ENCODE results near the gene AGPS. TPM values are rescaled to one million over a fixed set of nuclear protein-coding genes. Genes with fewer than 3 reads are reported as not detected.

The AGPS gene
- total RNA-seq, 2 donors from 2014 or later: 17.5 to 21.7 TPM

DNA sequence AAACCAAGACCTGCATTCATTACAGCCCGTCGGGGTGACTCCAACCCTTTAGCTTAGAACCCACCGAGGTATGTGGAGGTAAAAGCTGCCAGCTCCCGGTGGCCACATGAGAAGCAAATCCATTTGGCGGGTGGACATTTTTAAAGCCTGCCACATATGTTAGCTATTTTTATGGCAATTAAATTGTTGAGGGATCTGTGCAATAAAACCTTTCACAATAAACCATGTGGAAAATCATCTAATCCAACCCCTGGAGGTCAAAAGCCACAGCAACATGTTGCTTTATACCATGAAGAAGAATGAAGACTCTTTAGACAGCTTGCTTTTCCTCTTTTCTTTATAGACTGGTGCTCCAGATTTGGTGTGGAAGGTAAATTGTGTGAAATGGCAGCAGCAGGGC is 176.3 kb downstream of the AGPS start:
- H3K4me1 ChIP-seq (ENCODE audit: control insufficient read depth in 1 of 2, low read depth in 2 of 2): no peaks in the 10 kb centered on the region
- no peaks in the 10 kb centered on the region for H3K9me3 ChIP-seq
- no peaks in the 10 kb centered on the region for H3K36me3 ChIP-seq
- ATAC-seq (ENCODE audit: insufficient number of reproducible peaks, low FRiP score, low read depth) (no peak), DNase-seq (ENCODE audit: low spot score) (no peak)
- no peak for TF ChIP-seq CTCF (IDR thresholded peaks at IDR 0.05)
- no peak overlapping the region for H3K4me3 ChIP-seq
- H3K27ac ChIP-seq: no peak overlapping the region
- no peaks in the 10 kb centered on the region for H3K27me3 ChIP-seq (replicated peaks; ENCODE audit: insufficient read depth)

GRCh38 chr2:177572236-177572671 is 179.7 kb downstream of the AGPS start:
- no peak for ATAC-seq (ENCODE audit: insufficient number of reproducible peaks, low FRiP score, low read depth)

GRCh38 chr2:177573120-177573519 is 180.5 kb downstream of the AGPS start:
- H3K27ac ChIP-seq: no peak overlapping the region
- no peak for ATAC-seq (ENCODE audit: insufficient number of reproducible peaks, low FRiP score, low read depth)

More at GRCh38 chr2:177572236-177572671, 179.7 kb downstream of the AGPS start:
- Histone ChIP-seq H3K27ac (no peak overlapping the region), H3K9me3 (no peaks in the 10 kb centered on the region), H3K4me3 (no peak overlapping the region), H3K27me3 (replicated peaks; ENCODE audit: insufficient read depth) (no peaks in the 10 kb centered on the region), H3K36me3 (no peaks in the 10 kb centered on the region), H3K4me1 (ENCODE audit: control insufficient read depth in 1 of 2, low read depth in 2 of 2) (no peaks in the 10 kb centered on the region)
- TF ChIP-seq CTCF (IDR thresholded peaks at IDR 0.05): no peak
- DNase-seq (ENCODE audit: low spot score): no peak

DNA sequence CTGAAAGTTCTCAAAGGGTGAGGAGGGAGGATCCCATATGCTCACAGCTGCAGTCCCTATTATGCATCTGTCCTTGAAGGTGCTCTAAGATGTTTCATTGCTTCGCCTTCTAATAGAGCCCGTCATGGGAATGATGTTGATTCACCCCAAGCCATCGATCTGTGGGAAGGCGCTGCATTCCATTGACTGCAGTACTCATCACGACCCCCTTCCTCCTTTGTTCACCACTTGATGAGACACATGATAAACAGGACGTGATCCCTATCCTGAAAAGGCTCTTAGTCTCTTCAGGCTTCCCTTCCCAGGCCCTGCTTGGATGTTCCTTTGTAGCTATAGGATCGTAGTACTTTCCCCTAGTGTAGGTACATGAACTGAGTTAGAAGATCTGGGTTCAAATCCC is 181.8 kb downstream of the AGPS start:
- DNase-seq (ENCODE audit: low spot score): no peak
- H3K27me3 ChIP-seq (replicated peaks; ENCODE audit: insufficient read depth): no peaks in the 10 kb centered on the region
- H3K27ac ChIP-seq: no peak overlapping the region
- no peaks in the 10 kb centered on the region for H3K36me3 ChIP-seq
- no peak overlapping the region for H3K4me3 ChIP-seq
- no peak for TF ChIP-seq CTCF (IDR thresholded peaks at IDR 0.05)
- ATAC-seq (ENCODE audit: insufficient number of reproducible peaks, low FRiP score, low read depth): no peak
- H3K9me3 ChIP-seq: no peaks in the 10 kb centered on the region
- H3K4me1 ChIP-seq (ENCODE audit: control insufficient read depth in 1 of 2, low read depth in 2 of 2): no peaks in the 10 kb centered on the region

More at GRCh38 chr2:177573120-177573519, 180.5 kb downstream of the AGPS start:
- H3K36me3 ChIP-seq: no peaks in the 10 kb centered on the region
- no peaks in the 10 kb centered on the region for H3K27me3 ChIP-seq (replicated peaks; ENCODE audit: insufficient read depth)
- no peak overlapping the region for H3K4me3 ChIP-seq
- no peak for TF ChIP-seq CTCF (IDR thresholded peaks at IDR 0.05)
- H3K9me3 ChIP-seq: no peaks in the 10 kb centered on the region
- no peaks in the 10 kb centered on the region for H3K4me1 ChIP-seq (ENCODE audit: control insufficient read depth in 1 of 2, low read depth in 2 of 2)
- DNase-seq (ENCODE audit: low spot score): no peak

DNA sequence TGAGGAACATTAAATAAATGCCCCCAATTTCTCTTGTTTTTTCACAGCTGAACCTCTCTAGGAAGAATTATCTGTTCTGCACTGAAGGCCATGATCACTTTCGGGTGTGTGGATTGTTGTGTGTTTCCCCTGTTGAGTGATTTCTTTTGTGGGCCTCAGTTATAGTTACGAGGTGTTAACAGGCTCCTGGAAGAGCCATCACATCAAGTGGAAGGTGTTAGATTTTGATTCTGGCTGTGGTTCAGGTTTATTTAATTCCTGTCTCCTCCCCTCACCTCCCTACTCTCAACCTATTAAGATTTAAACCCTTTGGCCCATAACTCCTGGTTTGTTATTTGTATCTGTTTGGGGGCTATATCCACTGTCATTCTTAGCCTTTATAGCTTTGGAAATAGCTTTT is 182.8 kb downstream of the AGPS start:
- no peak for ATAC-seq (ENCODE audit: insufficient number of reproducible peaks, low FRiP score, low read depth)
- Histone ChIP-seq H3K9me3 (no peaks in the 10 kb centered on the region), H3K36me3 (no peaks in the 10 kb centered on the region), H3K27ac (no peak overlapping the region), H3K4me1 (ENCODE audit: control insufficient read depth in 1 of 2, low read depth in 2 of 2) (no peaks in the 10 kb centered on the region), H3K4me3 (no peak overlapping the region), H3K27me3 (replicated peaks; ENCODE audit: insufficient read depth) (no peaks in the 10 kb centered on the region)
- TF ChIP-seq CTCF (IDR thresholded peaks at IDR 0.05): no peak
- no peak for DNase-seq (ENCODE audit: low spot score)
